Tongue (tissue), 2 donors: ENCODE data around the gene RERE. TPM values are rescaled to one million over a fixed set of nuclear protein-coding genes. Genes with fewer than 3 reads are reported as not detected.

Source experiments
- DNase-seq: peaks from one replicate; pipeline ENCODE4 v3.0.0-alpha.2; 2015
- total RNA-seq: library from RNA; depleted of rRNA; stranded (reverse); fragments of >200 nt; gene quantifications from one replicate; pipeline ENCODE4 v1.2.3, GENCODE V29; 2014

RERE gene
- 76.5 TPM for total RNA-seq

- peak; percentile 97 for DNase-seq
Measured at GRCh38 chr1:8817412-8818324, at the start of gene RERE. Gene RERE (minus strand): TSS chr1:8817640.

- DNase-seq = no peak
Measured at GRCh38 chr1:8866792-8867415, 49.5 kb upstream of the RERE start.

- DNase-seq = no peak
Measured at GRCh38 chr1:8866173-8866791, 48.8 kb upstream of the RERE start.

GRCh38 chr1:8864713-8865344 is 47.4 kb upstream of the RERE start:
- DNase-seq = no peak

- DNase-seq = no peak
Measured at GRCh38 chr1:8863794-8864233, 46.4 kb upstream of the RERE start.

GRCh38 chr1:8863138-8863537 is 45.7 kb upstream of the RERE start:
- DNase-seq = no peak

GRCh38 chr1:8862528-8862927 is 45.1 kb upstream of the RERE start:
- DNase-seq = no peak

- no peak for DNase-seq
Measured at GRCh38 chr1:8860738-8861516, 43.5 kb upstream of the RERE start.

- DNase-seq = peak; percentile 76
Measured at GRCh38 chr1:8858888-8859706, 41.7 kb upstream of the RERE start.

GRCh38 chr1:8858112-8858668 is 40.8 kb upstream of the RERE start:
- DNase-seq = no peak

- DNase-seq = no peak
Measured at GRCh38 chr1:8856689-8857412, 39.4 kb upstream of the RERE start.

GRCh38 chr1:8854240-8854639 is 36.8 kb upstream of the RERE start:
- no peak for DNase-seq

GRCh38 chr1:8851060-8851459 is 33.6 kb upstream of the RERE start:
- no peak for DNase-seq

- DNase-seq = peak; percentile 97
Measured at GRCh38 chr1:8848663-8849386, 31.4 kb upstream of the RERE start.

GRCh38 chr1:8847990-8848389 is 30.6 kb upstream of the RERE start:
- peak; percentile 77 for DNase-seq

GRCh38 chr1:8846263-8846662 is 28.8 kb upstream of the RERE start:
- DNase-seq = no peak

GRCh38 chr1:8845104-8846097 is 28.0 kb upstream of the RERE start:
- DNase-seq = no peak

- peak; percentile 77 for DNase-seq
Measured at GRCh38 chr1:8844501-8845006, 27.1 kb upstream of the RERE start.
